Ovary (tissue), 3 donors: Measurements from ENCODE around the gene ZSWIM6.

ENCODE experiments used
- CTCF ChIP-seq, 3 donors: fragments of 450-650 bp in 2 of 3; fragments of 200-600 bp in 1 of 3; IDR thresholded peaks; one replicate each; pipeline versions ENCODE4 v1.5.1 to v1.8.0; 2016 to 2022; ENCODE audit warnings: antibody characterized with exemption in 3 of 3, mild to moderate bottlenecking in 1 of 3
- EP300 ChIP-seq: sonication (generic); formaldehyde crosslinking; IDR thresholded peaks from one replicate; pipeline ENCODE4 v1.6.1; 2017; ENCODE audit warnings: antibody characterized with exemption
- POLR2A ChIP-seq: fragments of 450-650 bp; IDR thresholded peaks from one replicate; pipeline ENCODE4 v1.6.1; 2017; ENCODE audit warnings: antibody characterized with exemption, mild to moderate bottlenecking, moderate library complexity
- donor health status: DM: no; HTN: no; CAD: no.

DNA sequence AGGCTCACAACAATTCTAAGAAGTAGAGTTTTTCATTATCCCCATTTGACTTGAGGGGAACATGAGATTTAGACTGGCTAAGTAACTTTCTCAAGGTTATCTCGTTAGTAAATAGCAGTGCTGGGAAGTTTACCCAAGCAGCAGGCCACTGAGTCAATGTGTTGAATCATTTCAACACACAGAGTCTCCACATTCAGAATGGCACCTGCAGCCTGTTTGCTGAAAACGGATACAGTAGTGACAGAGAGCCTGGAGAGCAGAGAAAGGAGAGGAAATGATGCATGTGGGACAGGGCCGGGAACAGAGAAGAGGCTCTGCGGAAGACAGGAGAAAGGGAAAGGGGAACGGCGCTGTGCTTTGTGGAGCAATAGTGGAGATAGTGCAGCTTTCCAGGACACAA, 33.5 kb upstream of the ZSWIM6 start:
- no peak for TF ChIP-seq CTCF (IDR thresholded peaks at IDR 0.05)
- TF ChIP-seq POLR2A, result no peak
- TF ChIP-seq EP300, result no peak
